GM21515 (cell line): ENCODE data around the gene FGFBP1.
"Not testable (repeated sequence)": the region's sequence is repeated elsewhere in the genome, so short reads cannot be mapped to it uniquely, and the experiment has no call there.

Experiments
- ATAC-seq: cut with Tn5 transposase; IDR thresholded peaks from one replicate; pipeline ENCODE4 v1.9.1; 2021; ENCODE audit not compliant: unreplicated experiment

Gene FGFBP1

DNA sequence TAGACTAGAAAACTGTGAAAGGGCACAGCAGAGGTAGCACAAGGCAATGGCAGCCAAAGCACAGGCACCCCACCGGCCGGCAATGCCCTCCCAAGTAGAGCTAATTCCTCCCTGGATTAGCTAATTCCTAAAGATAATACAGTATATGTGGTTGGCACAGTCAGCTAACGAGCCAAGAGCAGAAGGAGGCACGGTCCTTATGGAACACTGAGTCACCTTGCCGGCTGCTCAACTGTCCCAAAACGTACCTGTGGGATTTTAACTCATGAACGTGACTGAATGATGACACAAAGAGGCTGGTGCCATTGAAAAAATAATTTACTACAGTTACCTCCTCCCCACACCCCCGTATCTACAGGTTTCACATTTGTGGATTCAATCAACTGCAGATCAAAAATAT lies 9.1 kb upstream of the FGFBP1 start:
- no peak for ATAC-seq

DNA sequence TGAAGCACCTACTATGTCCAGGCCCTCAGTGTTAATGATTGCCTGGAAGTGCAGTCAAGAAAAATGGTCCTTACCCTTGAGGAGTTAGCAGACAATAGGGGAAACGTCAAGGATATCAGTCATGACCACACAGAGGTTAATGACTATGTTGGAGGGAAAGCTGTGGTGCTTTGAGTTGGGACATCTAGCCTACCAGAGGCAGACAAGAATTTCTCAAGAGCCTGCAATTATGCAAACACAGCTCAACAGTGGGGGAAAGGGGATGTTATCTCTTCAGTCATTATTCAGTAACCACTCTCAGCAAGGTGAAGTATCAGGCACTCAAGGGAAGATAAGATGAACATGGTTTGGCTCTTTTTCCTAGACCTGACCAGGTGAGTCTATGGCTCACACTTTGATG lies 7.0 kb upstream of the FGFBP1 start:
- no peak for ATAC-seq

DNA sequence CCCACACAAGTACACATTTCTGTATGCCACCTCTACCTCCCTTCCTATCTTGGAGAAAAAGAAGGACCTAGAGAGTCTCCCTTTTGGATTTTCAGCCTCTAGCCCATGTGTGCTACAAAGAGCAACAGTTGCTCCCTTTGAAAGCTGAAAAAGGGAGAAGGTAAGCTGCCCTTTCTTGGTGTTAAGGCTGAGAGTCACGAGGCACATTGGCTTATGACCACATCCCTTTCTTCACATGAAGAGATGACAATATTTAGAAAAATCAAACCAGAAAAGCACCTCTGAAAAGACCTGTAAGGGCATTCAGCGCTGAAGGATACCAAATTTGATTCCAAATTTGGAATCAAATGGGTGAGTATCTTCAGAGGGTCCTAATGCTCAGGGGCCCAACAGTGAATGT lies 6.4 kb upstream of the FGFBP1 start:
- ATAC-seq, result no peak

DNA sequence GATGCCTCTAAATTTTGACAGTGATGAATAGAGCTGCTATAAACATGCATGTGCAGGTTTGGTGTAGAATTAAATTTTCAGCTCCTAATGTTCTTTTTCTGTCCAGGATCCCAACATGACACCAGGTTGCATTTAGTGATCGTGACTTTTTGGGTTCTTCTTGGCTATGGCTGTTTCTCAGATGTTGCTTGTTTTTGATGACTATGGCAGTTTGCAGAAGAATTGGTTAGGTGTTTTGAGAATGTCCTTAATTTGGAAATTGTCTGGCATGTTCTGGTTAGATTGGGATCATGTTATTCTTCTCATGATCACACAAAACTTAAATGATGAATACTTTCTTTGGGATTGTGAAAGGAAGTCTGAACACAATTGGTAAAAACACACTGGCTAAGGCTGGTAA lies 3.7 kb upstream of the FGFBP1 start:
- ATAC-seq, result no peak

DNA sequence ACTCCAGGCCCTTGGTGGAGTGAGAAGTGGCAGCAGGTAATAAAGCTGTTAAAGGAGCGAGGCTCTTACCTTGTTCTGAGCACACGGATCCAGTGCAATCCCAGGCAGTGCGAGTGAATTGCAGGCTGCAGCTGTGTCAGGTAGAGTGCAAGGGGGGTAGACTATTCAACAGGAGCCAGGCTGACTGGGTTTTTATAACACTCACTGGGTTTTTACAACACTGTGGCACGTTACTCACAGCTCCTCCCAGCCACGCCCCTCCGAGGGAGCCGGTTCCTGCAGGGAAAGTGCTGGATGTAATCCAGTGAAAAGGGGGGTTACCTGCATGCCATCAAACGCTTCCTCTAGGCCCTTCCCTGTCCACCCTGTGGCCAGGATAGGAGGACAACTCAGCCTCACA lies 358 bp downstream of the FGFBP1 start:
- no peak for ATAC-seq

DNA sequence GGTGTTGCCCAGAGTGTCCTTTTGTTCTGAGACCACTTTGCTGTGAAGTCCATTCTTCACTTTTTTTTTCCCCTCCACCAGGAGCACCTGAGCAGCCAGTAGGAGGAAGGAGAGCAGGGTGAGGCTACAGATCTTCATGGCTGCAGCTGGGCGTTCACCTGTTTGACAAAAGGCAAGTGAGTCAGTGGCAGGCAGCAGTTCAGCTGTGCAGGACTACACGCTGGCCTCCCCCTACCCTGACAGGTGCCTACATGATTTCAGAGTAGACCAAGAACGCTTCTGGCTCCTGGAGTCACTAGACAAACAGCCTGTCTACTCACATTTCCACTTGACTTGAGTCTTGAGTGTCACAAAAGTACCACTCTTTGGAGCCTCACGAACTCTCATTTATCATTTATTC lies 2.0 kb downstream of the FGFBP1 start:
- ATAC-seq, result no peak

DNA sequence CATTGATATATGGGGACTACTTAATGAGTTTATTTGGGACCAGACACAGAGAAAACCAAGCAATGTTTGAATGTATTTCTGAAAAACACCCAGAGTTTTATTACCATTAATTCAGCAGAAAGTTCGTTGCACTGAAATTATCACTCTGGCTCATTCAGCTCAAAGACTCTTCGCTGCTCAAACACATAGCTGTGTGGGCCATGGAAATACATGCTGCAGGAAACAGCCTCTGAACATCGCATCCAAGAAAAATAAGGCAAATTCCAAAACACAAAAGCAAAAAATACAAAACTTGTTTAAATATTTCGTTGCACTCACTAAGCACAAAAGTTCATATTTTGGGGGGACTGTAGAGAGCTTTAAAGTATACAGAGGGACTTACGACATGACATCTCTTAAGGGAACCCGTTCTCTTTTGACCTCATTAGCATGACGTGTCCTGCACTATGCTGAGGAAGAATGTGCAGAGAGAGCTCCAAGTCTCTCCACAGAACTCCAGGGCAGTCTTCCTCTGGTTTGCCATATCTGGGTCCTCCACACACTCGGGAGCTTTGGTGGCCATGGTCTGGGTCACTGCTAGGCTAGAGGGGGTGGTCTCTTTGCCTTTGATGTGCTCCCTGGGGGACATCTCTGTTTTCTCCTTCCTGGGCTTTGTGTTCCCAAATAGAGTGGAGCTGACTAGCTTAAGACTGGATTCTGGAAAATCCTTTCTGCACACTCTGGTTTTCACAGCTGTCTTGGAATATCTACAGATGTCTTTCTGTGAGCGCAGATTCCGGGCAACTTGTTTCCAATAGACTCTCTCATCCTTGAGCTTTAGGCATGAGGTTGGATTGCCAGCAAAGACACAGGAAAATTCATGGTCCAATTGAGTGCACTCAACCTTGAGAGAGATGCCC lies 2.8 kb downstream of the FGFBP1 start:
- ATAC-seq, result no peak

DNA sequence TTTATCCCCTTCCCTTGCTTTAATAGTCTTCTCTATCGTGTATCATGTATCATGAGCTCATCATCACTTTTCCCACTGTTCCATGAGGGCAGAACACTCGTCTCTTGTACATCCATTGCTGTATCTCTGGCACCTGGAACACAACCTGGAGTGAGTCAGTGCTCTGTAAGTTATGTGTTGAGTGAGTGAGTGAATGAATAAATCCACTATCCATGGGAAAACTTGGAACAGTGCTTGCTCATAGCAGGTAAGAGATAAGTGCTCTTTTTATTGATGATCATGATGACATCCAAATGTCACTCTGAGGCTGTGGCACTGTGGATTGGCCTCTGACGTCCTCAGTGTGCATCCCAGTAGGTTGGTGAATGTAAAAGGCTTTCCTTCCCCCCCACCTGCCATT lies 4.3 kb downstream of the FGFBP1 start:
- no peak for ATAC-seq

DNA sequence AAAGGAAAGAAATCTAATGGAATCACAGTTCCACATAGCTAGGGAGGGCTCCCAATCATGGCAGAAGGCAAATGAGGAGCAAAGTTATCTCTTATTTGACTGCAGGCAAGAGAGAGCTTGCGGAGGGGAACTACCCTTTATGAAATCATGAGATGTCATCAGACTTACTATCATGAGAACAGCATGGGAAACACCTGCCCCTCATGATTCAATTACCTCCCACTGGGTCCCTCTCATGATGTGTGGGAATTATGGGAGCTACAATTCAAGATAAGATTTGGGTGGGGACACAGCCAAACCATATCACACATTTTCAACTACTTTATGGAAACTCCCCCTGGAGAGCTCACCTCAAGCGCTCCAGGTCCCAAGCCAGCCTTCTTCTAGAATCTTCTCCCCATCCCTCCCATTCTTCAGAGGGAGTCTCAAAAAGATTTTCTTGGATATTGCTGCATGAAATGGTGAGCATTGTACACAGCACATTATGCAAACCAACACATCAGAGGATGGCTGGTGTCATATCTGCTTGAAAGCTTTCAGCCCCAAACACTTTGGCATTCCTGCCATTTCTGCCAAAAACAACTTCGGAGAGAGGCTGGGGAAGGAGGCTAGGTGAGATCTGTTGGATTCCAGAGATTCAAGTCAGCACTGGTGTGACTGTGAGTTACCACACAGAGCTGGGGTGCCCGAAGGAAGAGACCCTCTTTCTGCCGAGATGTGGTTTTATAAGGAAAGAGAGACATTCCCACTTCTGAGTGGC lies 6.9 kb downstream of the FGFBP1 start:
- no peak for ATAC-seq

DNA sequence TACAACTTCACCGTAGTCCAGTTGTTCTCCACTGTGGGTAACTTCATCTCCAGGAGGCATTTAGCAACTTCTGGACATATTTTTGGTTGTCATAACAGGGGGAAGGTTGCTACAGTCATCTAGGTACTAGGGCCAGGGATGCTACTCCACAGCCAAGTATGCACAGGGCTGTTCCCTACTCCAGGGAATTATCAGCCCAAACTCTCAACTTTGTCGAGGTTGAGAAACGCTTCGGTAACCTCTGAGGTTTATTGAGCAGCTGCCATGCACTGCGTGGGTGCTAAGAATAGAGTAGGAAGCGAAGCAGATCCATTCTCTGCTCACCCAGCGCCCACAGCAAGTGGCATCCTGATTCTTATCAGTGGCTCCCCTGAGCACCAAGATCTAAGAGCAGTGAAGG lies 8.2 kb downstream of the FGFBP1 start:
- ATAC-seq, result no peak

DNA sequence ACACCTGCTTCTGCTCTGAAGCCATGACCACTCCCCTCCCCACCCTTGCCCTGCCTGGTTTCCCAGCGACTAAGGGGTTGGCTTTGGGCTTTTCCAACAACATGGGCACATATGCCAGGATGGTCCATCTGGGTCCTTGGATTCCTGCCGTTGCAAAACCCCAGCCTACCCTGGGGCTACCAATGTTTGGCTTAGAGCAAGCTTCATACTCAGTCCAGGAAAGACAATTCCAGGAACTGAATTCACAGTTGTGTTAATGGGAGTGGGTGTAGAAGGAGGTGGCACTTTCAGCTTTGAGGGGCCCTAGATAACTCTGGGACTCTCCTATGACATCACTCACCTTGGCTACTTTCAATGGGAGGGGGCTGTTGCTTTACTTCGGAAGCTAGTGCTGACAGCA lies 9.0 kb downstream of the FGFBP1 start:
- no peak for ATAC-seq

DNA sequence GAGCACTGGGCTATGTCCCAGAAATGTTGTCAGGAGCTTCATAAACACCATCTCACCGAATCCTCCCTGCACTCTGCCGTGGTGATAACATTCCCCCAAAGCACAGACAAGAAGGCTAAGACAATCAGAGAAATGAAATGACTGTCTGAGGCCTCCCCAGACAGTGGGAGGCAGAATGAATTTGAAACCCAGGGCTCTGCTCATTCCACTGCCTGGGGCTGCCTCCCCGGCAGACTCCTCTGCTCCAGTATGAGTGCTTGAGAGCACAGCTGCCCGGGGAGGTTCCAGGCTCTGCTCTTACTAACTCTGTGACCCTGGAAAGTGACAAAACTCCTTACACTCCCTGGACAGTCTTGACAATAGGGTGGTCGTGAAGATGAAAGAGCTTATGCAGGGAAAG lies 9.7 kb downstream of the FGFBP1 start:
- ATAC-seq, result no peak

DNA sequence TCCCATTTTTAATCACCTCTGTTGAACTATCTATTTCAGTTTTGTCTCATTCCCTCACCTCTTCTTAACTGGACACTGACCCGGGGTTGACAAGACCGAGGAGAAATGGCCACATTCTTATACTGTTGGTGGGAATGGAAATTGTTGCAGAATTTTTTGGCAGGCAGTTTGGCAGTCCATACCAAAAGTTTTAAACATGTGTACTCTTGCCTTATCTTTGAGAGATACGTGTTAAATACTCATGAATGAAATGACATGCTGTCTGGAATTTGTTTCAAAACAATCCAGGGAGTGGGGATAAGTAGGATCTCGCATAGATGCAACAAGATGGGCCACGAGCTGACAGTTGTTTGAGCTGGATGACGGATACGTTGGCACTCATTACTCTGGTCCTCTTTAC lies 12.1 kb downstream of the FGFBP1 start:
- no peak for ATAC-seq

DNA sequence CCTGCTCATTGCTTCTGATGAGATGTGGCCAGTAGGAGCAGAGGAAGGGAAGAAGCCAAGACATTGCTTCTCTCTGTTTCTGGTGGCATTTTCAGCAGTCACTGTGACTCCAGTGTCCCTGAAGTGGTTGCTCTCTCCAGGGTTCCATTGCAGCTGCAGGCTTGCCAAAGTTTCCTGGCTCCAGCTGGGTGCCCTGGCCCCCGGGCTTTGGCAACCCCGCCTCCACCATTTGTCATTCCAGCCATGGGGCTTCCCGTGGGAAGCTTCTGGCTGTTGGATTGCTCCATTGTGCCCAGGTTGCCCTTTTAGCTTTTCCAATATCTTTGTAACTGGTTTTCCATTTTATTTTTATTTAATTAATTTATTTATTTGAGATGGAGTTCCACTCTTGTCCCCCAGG lies 12.7 kb downstream of the FGFBP1 start:
- no peak for ATAC-seq

DNA sequence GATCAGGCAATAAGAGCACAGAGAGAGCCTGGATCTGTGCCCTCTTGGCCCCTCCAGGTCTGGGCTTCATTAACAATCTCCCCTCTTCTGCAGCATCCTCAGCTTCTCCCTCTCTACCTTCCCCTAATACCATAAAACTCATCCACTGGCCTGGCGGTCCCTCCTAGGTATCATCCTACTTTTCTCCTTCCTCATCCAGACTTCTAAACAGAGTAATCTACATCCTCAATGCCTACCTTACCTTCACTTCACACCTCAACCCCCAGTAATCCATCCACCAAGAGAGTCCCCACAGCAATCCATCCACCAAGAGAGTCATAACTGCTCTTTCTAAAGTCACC lies 17.0 kb downstream of the FGFBP1 start:
- ATAC-seq, result no peak

DNA sequence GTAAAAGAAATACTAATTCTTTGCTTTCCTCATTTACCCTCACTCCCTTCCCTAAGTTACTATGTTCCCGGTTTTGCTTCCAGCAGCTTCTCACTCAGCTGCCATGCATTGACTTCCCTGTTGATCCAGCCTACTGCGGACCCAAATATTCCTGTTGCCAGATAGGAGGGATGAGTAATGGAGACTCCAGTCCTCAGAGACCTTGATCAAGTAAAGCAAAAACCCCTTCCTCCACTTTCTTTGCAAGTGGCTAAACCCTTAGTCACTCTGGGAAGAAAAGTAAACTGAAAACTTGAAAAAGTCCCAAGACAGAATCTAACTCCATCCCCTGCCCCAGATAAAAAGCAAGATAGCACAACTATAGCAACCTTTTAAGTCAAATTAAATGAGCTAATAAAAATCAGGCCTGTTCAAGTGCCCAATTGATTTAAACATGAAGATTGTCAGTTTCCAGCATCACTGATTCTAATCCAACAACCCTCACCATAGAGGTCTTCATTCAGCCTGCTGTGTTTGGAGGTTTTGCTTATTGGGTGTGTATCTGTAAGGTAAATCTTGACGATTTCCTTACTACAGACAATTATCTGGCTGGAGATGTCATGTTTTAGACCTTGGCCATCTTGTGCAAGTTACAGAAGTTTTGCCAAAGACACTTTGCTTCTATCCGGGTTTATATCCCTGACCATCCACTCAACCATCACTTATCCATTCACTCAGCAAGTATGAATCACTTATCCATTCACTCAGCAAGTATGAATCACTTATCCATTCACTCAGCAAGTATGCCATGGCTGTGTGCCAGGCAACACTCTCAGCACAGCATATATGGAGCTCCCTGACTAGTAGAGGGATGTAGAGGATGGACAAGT lies 17.6 kb downstream of the FGFBP1 start:
- no peak for ATAC-seq

DNA sequence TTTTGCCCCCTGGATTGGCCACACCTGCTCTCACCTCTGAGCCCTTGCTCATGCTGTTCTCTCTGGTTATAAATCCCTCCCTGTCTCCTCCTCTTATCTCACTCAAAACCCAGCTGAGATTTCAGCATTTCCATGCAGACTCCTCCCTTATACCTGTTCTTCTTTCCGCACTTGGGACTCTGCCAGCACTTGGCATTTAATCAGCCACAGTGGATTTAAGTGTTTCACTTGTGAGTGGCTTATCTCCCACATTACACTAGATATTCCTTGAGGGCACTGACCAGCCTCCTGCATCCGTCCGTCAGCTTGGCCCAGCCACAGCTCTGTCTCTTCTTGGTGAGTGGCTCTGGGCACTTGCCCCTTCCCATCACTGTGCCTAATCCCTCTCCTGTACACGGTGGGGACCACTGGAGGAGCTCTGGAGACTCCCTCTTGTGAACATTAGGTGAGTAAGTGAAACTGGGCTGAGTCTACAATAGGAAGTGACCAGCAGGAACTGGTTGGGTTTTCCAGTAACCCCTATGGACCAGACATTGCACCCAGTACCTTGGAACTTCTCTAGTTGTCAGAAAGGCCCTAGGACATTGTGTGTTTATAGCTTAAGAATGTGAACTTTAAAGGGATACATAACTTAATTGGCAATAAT lies 19.9 kb downstream of the FGFBP1 start:
- no peak for ATAC-seq

DNA sequence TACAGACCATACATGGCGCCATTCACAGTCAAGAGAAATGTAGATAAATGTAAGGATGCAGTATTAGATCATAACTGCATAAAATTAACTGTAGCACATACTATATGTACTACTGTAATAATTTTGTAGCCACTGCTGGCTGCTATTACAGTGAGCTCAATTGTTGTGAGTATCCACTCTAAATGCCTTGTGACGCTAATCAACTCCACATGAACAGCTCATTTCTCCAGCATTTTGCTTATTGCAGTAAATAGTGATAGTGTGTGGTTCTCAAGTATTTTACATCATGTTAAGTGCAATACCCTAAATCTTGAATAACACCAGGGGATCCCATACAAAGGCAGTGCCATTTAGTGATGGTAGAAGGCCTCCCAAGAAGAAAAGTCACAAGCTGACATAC lies 21.2 kb downstream of the FGFBP1 start:
- ATAC-seq, result no peak

DNA sequence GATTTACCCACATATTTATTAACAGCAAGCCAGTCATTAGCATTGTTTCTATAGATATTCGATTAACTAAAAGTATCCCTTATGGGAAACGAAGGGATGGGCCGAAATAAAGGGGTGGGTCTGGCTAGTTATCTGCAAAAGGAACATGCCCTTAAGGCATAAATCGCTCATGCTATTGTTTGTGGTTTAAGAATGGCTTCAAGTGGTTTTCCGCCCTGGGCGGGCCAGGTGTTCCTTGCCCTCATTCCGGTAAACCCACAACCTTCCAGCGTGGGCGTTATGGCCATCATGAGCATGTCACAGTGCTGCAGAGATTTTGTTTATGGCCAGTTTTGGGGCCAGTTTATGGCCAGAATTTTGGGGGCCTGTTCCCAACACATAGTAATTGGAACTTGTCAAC lies 22.2 kb downstream of the FGFBP1 start:
- ATAC-seq, result not testable (repeated sequence)

DNA sequence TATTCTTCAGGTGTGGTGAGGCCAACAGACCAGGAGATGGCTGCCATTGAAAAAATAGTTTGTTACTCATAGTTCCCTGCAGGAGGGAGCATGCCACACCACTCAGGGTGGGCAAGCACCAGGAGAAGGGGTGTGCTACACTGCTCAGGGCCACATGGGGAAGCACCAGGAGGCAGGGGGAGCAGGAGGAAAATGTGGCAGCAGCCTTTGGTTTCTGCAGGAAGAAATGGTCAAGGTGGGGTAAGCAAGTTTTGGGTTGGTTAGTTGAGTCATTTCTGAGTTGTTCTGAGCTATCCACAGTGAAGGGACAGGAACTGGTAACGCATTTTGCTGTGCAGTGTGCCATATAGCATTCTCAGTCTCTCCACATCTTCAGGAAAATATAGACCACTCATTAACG lies 23.8 kb downstream of the FGFBP1 start:
- no peak for ATAC-seq

DNA sequence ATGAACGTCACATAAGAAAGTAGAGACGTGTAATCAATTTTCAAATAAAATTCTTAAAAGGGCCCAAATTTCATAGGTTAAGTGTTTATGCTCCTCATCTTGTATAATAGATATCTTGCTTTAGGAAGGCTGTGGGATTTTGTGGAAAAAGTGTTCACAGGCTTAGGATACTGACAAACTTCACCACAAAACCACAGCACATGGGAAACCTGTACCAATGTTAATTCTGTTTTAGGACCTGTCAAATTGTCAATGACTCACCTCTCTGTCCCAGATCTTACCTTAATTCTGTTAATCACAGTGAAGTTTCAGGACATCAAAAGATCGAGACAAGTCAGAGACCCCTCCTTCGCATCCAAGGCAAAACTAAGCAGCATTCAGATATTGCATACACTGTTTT lies 24.2 kb downstream of the FGFBP1 start:
- no peak for ATAC-seq
